ENCODE results near the gene SNED1. TPM values are rescaled to one million over a fixed set of nuclear protein-coding genes. Genes with fewer than 3 reads are reported as not detected.

Gene SNED1
- total RNA-seq, 1 donor from 2014 or later = 19.4 TPM

- Mint-ChIP-seq H3K9me3 (ENCODE audit: unreplicated experiment) (no peaks in the 10 kb centered on the region), H3K4me3 (ENCODE audit: unreplicated experiment) (no peak overlapping the region), H3K4me1 (ENCODE audit: unreplicated experiment) (no peaks in the 10 kb centered on the region), H3K27me3 (ENCODE audit: unreplicated experiment) (no peaks in the 10 kb centered on the region), H3K27ac (ENCODE audit: unreplicated experiment) (no peak overlapping the region), H3K36me3 (ENCODE audit: unreplicated experiment) (peaks cover 2% of the 10 kb centered on the region)
- TF ChIP-seq CTCF (IDR thresholded peaks at IDR 0.05) = no peak
- no peak for DNase-seq (ENCODE audit: extremely low spot score, unreplicated experiment)
Observed at GRCh38 chr2:241140445-241140840, 142.0 kb downstream of the SNED1 start.

- TF ChIP-seq CTCF (IDR thresholded peaks at IDR 0.05) = no peak
- Mint-ChIP-seq H3K36me3 (ENCODE audit: unreplicated experiment) (peaks cover 2% of the 10 kb centered on the region), H3K4me3 (ENCODE audit: unreplicated experiment) (no peak overlapping the region), H3K27ac (ENCODE audit: unreplicated experiment) (no peak overlapping the region), H3K9me3 (ENCODE audit: unreplicated experiment) (no peaks in the 10 kb centered on the region), H3K27me3 (ENCODE audit: unreplicated experiment) (no peaks in the 10 kb centered on the region), H3K4me1 (ENCODE audit: unreplicated experiment) (no peaks in the 10 kb centered on the region)
- DNase-seq (ENCODE audit: extremely low spot score, unreplicated experiment) = no peak
Observed at GRCh38 chr2:241141214-241141770, 142.9 kb downstream of the SNED1 start.

- H3K27me3 Mint-ChIP-seq (ENCODE audit: unreplicated experiment) = no peaks in the 10 kb centered on the region
- DNase-seq (ENCODE audit: extremely low spot score, unreplicated experiment) = no peak
- no peak overlapping the region for H3K27ac Mint-ChIP-seq (ENCODE audit: unreplicated experiment)
- no peak overlapping the region for H3K4me3 Mint-ChIP-seq (ENCODE audit: unreplicated experiment)
- H3K4me1 Mint-ChIP-seq (ENCODE audit: unreplicated experiment) = no peaks in the 10 kb centered on the region
- no peaks in the 10 kb centered on the region for H3K9me3 Mint-ChIP-seq (ENCODE audit: unreplicated experiment)
- H3K36me3 Mint-ChIP-seq (ENCODE audit: unreplicated experiment) = peaks cover 2% of the 10 kb centered on the region
- no peak for TF ChIP-seq CTCF (IDR thresholded peaks at IDR 0.05)
Observed at GRCh38 chr2:241142063-241142462, 143.6 kb downstream of the SNED1 start.

GRCh38 chr2:241142593-241142992, 144.2 kb downstream of the SNED1 start:
- no peaks in the 10 kb centered on the region for H3K4me1 Mint-ChIP-seq (ENCODE audit: unreplicated experiment)
- no peak for DNase-seq (ENCODE audit: extremely low spot score, unreplicated experiment)
- H3K36me3 Mint-ChIP-seq (ENCODE audit: unreplicated experiment) = peaks cover 2% of the 10 kb centered on the region
- no peaks in the 10 kb centered on the region for H3K9me3 Mint-ChIP-seq (ENCODE audit: unreplicated experiment)
- H3K27ac Mint-ChIP-seq (ENCODE audit: unreplicated experiment) = no peak overlapping the region
- no peak overlapping the region for H3K4me3 Mint-ChIP-seq (ENCODE audit: unreplicated experiment)
- no peaks in the 10 kb centered on the region for H3K27me3 Mint-ChIP-seq (ENCODE audit: unreplicated experiment)
- TF ChIP-seq CTCF (IDR thresholded peaks at IDR 0.05) = no peak

Other genes with a start within 250 kb of the SNED1 start
- 4.3 and 5.6 TPM in 2 replicates for gene KIF1A, start 178.4 kb upstream of the SNED1 start, total RNA-seq
- gene AGXT, start 129.8 kb upstream of the SNED1 start, total RNA-seq = not detected in 2 replicates
- not detected in 2 replicates for gene MAB21L4, start 102.5 kb upstream of the SNED1 start, total RNA-seq
- gene CROCC2, start 92.3 kb upstream of the SNED1 start, total RNA-seq = not detected in 2 replicates
- 32.4 and 36.8 TPM in 2 replicates for gene MTERF4, start 103.7 kb downstream of the SNED1 start, total RNA-seq
- gene PASK, start 150.9 kb downstream of the SNED1 start, total RNA-seq = 10.2 and 10.5 TPM in 2 replicates
- gene PPP1R7, start 151.8 kb downstream of the SNED1 start, total RNA-seq = 51.0 and 55.5 TPM in 2 replicates
- 1.3 TPM in 2 replicates for gene ANO7, start 190.1 kb downstream of the SNED1 start, total RNA-seq

Data from osteocyte (in vitro differentiated cells).